COLO829 (cell line): ENCODE results near the gene ALKAL2.
A peak's percentile ranks its signal among the peaks of the same experiment; 100 is the strongest.

Source experiments
- DNase-seq: peaks from one replicate; pipeline ENCODE4 v3.0.0; 2012; ENCODE audit warnings: low spot score

The ALKAL2 gene

GRCh38 chr2:270861-271260 is 17.0 kb downstream of the ALKAL2 start:
- DNase-seq = no peak

- DNase-seq = no peak
Observed at GRCh38 chr2:269356-270030, 18.4 kb downstream of the ALKAL2 start.

- DNase-seq = no peak
Observed at GRCh38 chr2:268323-268722, 19.6 kb downstream of the ALKAL2 start.

GRCh38 chr2:264493-265468 is 23.1 kb downstream of the ALKAL2 start, which contains the start of gene ACP1:
Gene ACP1 (plus strand): TSS chr2:264947. CDS start chr2:264965, 18 bp downstream.
- peak; percentile 97 for DNase-seq

- no peak for DNase-seq
Observed at GRCh38 chr2:263774-264492, 24.0 kb downstream of the ALKAL2 start, which contains the start of gene SH3YL1. Gene SH3YL1 (minus strand): TSS chr2:264032. CDS start chr2:263984, 48 bp downstream.

GRCh38 chr2:263022-263738 is 24.7 kb downstream of the ALKAL2 start:
- DNase-seq = no peak

- DNase-seq = no peak
Observed at GRCh38 chr2:262117-262516, 25.8 kb downstream of the ALKAL2 start.

- no peak for DNase-seq
Observed at GRCh38 chr2:260507-261161, 27.3 kb downstream of the ALKAL2 start.

- DNase-seq = no peak
Observed at GRCh38 chr2:259789-260331, 28.0 kb downstream of the ALKAL2 start.

- no peak for DNase-seq
Observed at GRCh38 chr2:258933-259332, 29.0 kb downstream of the ALKAL2 start.

- DNase-seq = no peak
Observed at GRCh38 chr2:257842-258241, 30.0 kb downstream of the ALKAL2 start.

- DNase-seq = no peak
Observed at GRCh38 chr2:257429-257828, 30.5 kb downstream of the ALKAL2 start.

- no peak for DNase-seq
Observed at GRCh38 chr2:256094-256493, 31.8 kb downstream of the ALKAL2 start.

GRCh38 chr2:255195-255594 is 32.7 kb downstream of the ALKAL2 start:
- DNase-seq = no peak

- DNase-seq = peak; percentile 77
Observed at GRCh38 chr2:254241-254640, 33.6 kb downstream of the ALKAL2 start.

- no peak for DNase-seq
Observed at GRCh38 chr2:253202-253638, 34.7 kb downstream of the ALKAL2 start.

- no peak for DNase-seq
Observed at GRCh38 chr2:252001-252602, 35.8 kb downstream of the ALKAL2 start.

- DNase-seq = no peak
Observed at GRCh38 chr2:249538-250042, 38.3 kb downstream of the ALKAL2 start.

GRCh38 chr2:248724-249123 is 39.2 kb downstream of the ALKAL2 start:
- no peak for DNase-seq

- no peak for DNase-seq
Observed at GRCh38 chr2:246489-247144, 41.3 kb downstream of the ALKAL2 start.
